GM23338 (cell line): ENCODE measurements around the gene COL4A3. TPM values are rescaled to one million over a fixed set of nuclear protein-coding genes. Genes with fewer than 3 reads are reported as not detected.
A peak's percentile ranks its signal among the peaks of the same experiment; 100 is the strongest.

Experiments
- ATAC-seq: fragments of 200-7000 bp; cut with Tn5 transposase; 3 replicates; pipeline ENCODE4 v1.9.1; 2020
- DNase-seq: peaks from one replicate; pipeline ENCODE4 v3.0.0-alpha.2; 2015; ENCODE audit warnings: low spot score
- H2AFZ ChIP-seq: fragments of 200-600 bp; sonication (generic); 2 replicates; pipeline ENCODE4 v1.8.0; 2016; ENCODE audit warnings: antibody characterized with exemption, mild to moderate bottlenecking, moderate library complexity
- H3F3A ChIP-seq: fragments of 200-600 bp; sonication (generic); replicated peaks from 2 replicates; pipeline ENCODE4 v1.8.0; 2017; ENCODE audit warnings: antibody characterized with exemption, mixed run types, low read depth
- H3K27ac ChIP-seq: fragments of 200-600 bp; sonication (generic); 2 replicates; pipeline ENCODE4 v1.6.1; 2016; ENCODE audit warnings: low read depth
- H3K27me3 ChIP-seq: fragments of 200-600 bp; sonication (generic); 2 replicates; pipeline ENCODE4 v1.8.0; 2016; ENCODE audit warnings: mild to moderate bottlenecking, mixed run types, moderate library complexity; ENCODE audit not compliant: insufficient read depth
- H3K36me3 ChIP-seq: fragments of 200-600 bp; sonication (generic); 2 replicates; pipeline ENCODE4 v1.8.0; 2016; ENCODE audit warnings: mild to moderate bottlenecking; ENCODE audit not compliant: insufficient read depth
- H3K4me1 ChIP-seq: fragments of 200-600 bp; sonication (generic); 2 replicates; pipeline ENCODE4 v1.8.0; 2016; ENCODE audit warnings: mild to moderate bottlenecking, moderate library complexity; ENCODE audit not compliant: insufficient read depth
- H3K4me2 ChIP-seq: fragments of 200-600 bp; sonication (generic); 2 replicates; pipeline ENCODE4 v1.7.1; 2017; ENCODE audit warnings: mixed run types
- H3K4me3 ChIP-seq: fragments of 200-600 bp; sonication (generic); 2 replicates; pipeline ENCODE4 v1.6.1; 2016; ENCODE audit warnings: mixed run types
- H3K79me2 ChIP-seq: fragments of 200-600 bp; sonication (generic); replicated peaks from 2 replicates; pipeline ENCODE4 v1.8.0; 2017; ENCODE audit warnings: mild to moderate bottlenecking; ENCODE audit not compliant: insufficient read depth
- H3K9me2 ChIP-seq: fragments of 200-600 bp; sonication (generic); 2 replicates; pipeline ENCODE4 v1.8.0; 2017; ENCODE audit not compliant: insufficient read depth
- H4K20me1 ChIP-seq: fragments of 200-600 bp; sonication (generic); replicated peaks from 2 replicates; pipeline ENCODE4 v1.8.0; 2017; ENCODE audit warnings: mild to moderate bottlenecking; ENCODE audit not compliant: insufficient read depth
- H3K27ac Mint-ChIP-seq: 2 replicates; pipeline ENCODE4 v1.8.0; 2020; ENCODE audit warnings: inconsistent platforms, mild to moderate bottlenecking, moderate library complexity, mixed read lengths
- H3K27me3 Mint-ChIP-seq: 3 replicates; pipeline ENCODE4 v1.8.0; 2022; ENCODE audit warnings: low read depth, mild to moderate bottlenecking, moderate library complexity, mixed read lengths, inconsistent platforms; ENCODE audit not compliant: insufficient read depth, poor library complexity
- H3K36me3 Mint-ChIP-seq: 3 replicates; pipeline ENCODE4 v1.8.0; 2021; ENCODE audit warnings: low read depth, mild to moderate bottlenecking, inconsistent platforms, moderate library complexity, mixed read lengths
- H3K4me1 Mint-ChIP-seq: 3 replicates; pipeline ENCODE4 v1.8.0; 2020; ENCODE audit warnings: mild to moderate bottlenecking, inconsistent platforms, mixed read lengths
- H3K4me3 Mint-ChIP-seq: 3 replicates; pipeline ENCODE4 v1.8.0; 2021; ENCODE audit warnings: moderate library complexity, mild to moderate bottlenecking, inconsistent platforms, mixed read lengths
- H3K9me3 Mint-ChIP-seq: 3 replicates; pipeline ENCODE4 v1.8.0; 2020; ENCODE audit warnings: moderate library complexity, mild to moderate bottlenecking, inconsistent platforms, mixed read lengths
- EZH2 ChIP-seq: fragments of 200-600 bp; sonication (generic); IDR thresholded peaks from one replicate; pipeline ENCODE4 v1.8.0; 2017; ENCODE audit warnings: antibody characterized with exemption, mild to moderate bottlenecking, low read depth; ENCODE audit not compliant: unreplicated experiment
- NANOG ChIP-seq: IDR thresholded peaks from 2 replicates; pipeline ENCODE4 v1.6.1; 2016; ENCODE audit warnings: antibody characterized with exemption, borderline replicate concordance
- POLR2AphosphoS5 ChIP-seq: IDR thresholded peaks from 2 replicates; pipeline ENCODE4 v1.6.1; 2016; ENCODE audit warnings: antibody characterized with exemption, low read depth
- REST ChIP-seq: IDR thresholded peaks from one replicate; pipeline ENCODE4 v1.6.1; 2018; ENCODE audit warnings: antibody characterized with exemption; ENCODE audit not compliant: unreplicated experiment
- ZNF114 ChIP-seq: fragments of 250-450 bp; sonication (Bioruptor Pico); IDR thresholded peaks from 2 replicates; pipeline ENCODE4 v1.5.0; 2020; ENCODE audit warnings: mild to moderate bottlenecking, moderate library complexity
- ZNF331 ChIP-seq: fragments of 250-450 bp; sonication (Bioruptor Pico); IDR thresholded peaks from 2 replicates; pipeline ENCODE4 v1.5.0; 2020; ENCODE audit warnings: low read depth, mild to moderate bottlenecking, moderate library complexity
- long read RNA-seq: library from polyadenylated mRNA; unstranded; transcript quantifications from one replicate; pipeline ENCODE4 v2.0.0, GENCODE V29; 2020; ENCODE audit not compliant: unreplicated experiment
- polyA plus RNA-seq: library from polyadenylated mRNA; unstranded; fragments of >200 nt; fragmentation: Nextera tagmentation; extraction: Ambion mirVana; gene quantifications from 2 replicates; pipeline ENCODE4 v1.2.1, GENCODE V29; 2016
- total RNA-seq: library from RNA; depleted of rRNA; stranded (reverse); fragments of >200 nt; shearing (Covaris generic); gene quantifications from 2 replicates; pipeline ENCODE4 v1.2.3, GENCODE V29; 2014; rRNA removed
- TF ChIP-seq, protein P1 (sequence below): IDR thresholded peaks from 2 replicates; pipeline ENCODE4 v1.6.1; 2016; ENCODE audit warnings: antibody characterized with exemption
- TF ChIP-seq, protein P2 (sequence below), 2 experiments: fragments of 200-600 bp in 1 of 2; sonication (generic) in 1 of 2; conservative IDR thresholded peaks; 2 replicates each; pipeline versions ENCODE4 v1.5.1 to v1.6.1; 2016 to 2017; ENCODE audit warnings: antibody characterized with exemption in 2 of 2, low read depth in 2 of 2, mild to moderate bottlenecking in 2 of 2, moderate library complexity in 1 of 2

Gene COL4A3
- 1.2 and 3.5 TPM in 2 replicates for total RNA-seq
- polyA plus RNA-seq, result 1.1 and 1.3 TPM in 2 replicates
- long read RNA-seq, result 0 reads

- peaks cover 15% of the 10 kb centered on the region for H3K4me1 Mint-ChIP-seq
- H3F3A ChIP-seq, result no peaks in the 10 kb centered on the region
- peaks cover 17% of the 10 kb centered on the region for H3K4me1 ChIP-seq
- H4K20me1 ChIP-seq, result no peaks in the 10 kb centered on the region
- no peak for TF ChIP-seq ZNF114 (CRISPR knock-in tag)
- no peak for TF ChIP-seq EZH2
- no peaks in the 10 kb centered on the region for H3K9me3 Mint-ChIP-seq
- DNase-seq, result peak; percentile 76
- H3K27ac Mint-ChIP-seq, result no peak within 1 kb of the TSS
- H3K4me3 ChIP-seq, result peak within 1 kb of the TSS; percentile 78
- no peaks in the 10 kb centered on the region; the same call in 1 of the 2 replicates for H3K36me3 ChIP-seq
- no peaks in the 10 kb centered on the region for H3K79me2 ChIP-seq
- peak within 1 kb of the TSS; percentile 80 for H3K4me3 Mint-ChIP-seq
- peaks cover 23% of the 10 kb centered on the region for H3K27me3 Mint-ChIP-seq
- H2AFZ ChIP-seq, result peak within 1 kb of the TSS; percentile 92
- no peaks in the 10 kb centered on the region for H3K36me3 Mint-ChIP-seq
- peak; percentile 88 for ATAC-seq
- H3K4me2 ChIP-seq, result peak within 1 kb of the TSS; percentile 90
- H3K27ac ChIP-seq, result no peak within 1 kb of the TSS
- no peaks in the 10 kb centered on the region for H3K9me2 ChIP-seq
- peaks cover 29% of the 10 kb centered on the region for H3K27me3 ChIP-seq
Observed at GRCh38 chr2:227163998-227164762, at the start of gene COL4A3, which contains the start of gene COL4A4. COL4A3 (plus strand) TSS chr2:227164624; CDS start chr2:227164727, 103 bp downstream. COL4A4 (minus strand) TSS chr2:227164205; CDS start chr2:227147483, 16,722 bp downstream.

DNA sequence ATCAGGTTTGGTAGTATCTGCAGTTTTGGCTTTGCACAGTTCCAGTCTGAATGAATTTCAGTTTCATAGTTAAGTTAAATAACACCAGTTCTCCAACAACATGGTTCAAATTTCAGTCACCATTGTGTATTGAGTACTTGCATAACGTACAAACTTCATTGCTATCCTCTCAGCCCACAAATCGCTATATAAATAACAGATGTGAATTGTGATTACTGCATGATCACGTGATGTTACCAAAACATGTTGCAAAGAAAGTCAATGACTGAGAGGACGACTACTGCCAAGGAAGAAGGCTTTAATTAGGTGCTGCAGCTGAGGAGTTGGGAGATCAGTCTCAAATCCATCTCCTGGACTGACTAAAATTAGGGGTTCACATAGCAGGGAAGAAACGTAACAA lies 48.7 kb upstream of the COL4A3 start:
- H2AFZ ChIP-seq, result no peak overlapping the region
- Mint-ChIP-seq H3K4me3 (no peak overlapping the region), H3K9me3 (no peaks in the 10 kb centered on the region), H3K4me1 (no peaks in the 10 kb centered on the region), H3K27ac (no peak overlapping the region), H3K27me3 (peaks cover 2% of the 10 kb centered on the region), H3K36me3 (no peaks in the 10 kb centered on the region)
- no peak overlapping the region for H3K27ac ChIP-seq
- no peak for DNase-seq
- H3K27me3 ChIP-seq, result no peaks in the 10 kb centered on the region
- no peak overlapping the region for H3K4me2 ChIP-seq
- no peak for ATAC-seq
- no peaks in the 10 kb centered on the region for H4K20me1 ChIP-seq
- no peaks in the 10 kb centered on the region for H3K9me2 ChIP-seq
- H3K4me3 ChIP-seq, result no peak overlapping the region
- no peaks in the 10 kb centered on the region for H3K79me2 ChIP-seq
- no peaks in the 10 kb centered on the region for H3K36me3 ChIP-seq
- H3K4me1 ChIP-seq, result no peaks in the 10 kb centered on the region
- H3F3A ChIP-seq, result no peaks in the 10 kb centered on the region
- TF ChIP-seq, protein P1, sequence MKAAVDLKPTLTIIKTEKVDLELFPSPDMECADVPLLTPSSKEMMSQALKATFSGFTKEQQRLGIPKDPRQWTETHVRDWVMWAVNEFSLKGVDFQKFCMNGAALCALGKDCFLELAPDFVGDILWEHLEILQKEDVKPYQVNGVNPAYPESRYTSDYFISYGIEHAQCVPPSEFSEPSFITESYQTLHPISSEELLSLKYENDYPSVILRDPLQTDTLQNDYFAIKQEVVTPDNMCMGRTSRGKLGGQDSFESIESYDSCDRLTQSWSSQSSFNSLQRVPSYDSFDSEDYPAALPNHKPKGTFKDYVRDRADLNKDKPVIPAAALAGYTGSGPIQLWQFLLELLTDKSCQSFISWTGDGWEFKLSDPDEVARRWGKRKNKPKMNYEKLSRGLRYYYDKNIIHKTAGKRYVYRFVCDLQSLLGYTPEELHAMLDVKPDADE, result no peak
- TF ChIP-seq NANOG (no peak), ZNF331 (CRISPR knock-in tag) (no peak), REST (no peak), POLR2AphosphoS5 (no peak), ZNF114 (CRISPR knock-in tag) (no peak), EZH2 (no peak)
- TF ChIP-seq, protein P2, sequence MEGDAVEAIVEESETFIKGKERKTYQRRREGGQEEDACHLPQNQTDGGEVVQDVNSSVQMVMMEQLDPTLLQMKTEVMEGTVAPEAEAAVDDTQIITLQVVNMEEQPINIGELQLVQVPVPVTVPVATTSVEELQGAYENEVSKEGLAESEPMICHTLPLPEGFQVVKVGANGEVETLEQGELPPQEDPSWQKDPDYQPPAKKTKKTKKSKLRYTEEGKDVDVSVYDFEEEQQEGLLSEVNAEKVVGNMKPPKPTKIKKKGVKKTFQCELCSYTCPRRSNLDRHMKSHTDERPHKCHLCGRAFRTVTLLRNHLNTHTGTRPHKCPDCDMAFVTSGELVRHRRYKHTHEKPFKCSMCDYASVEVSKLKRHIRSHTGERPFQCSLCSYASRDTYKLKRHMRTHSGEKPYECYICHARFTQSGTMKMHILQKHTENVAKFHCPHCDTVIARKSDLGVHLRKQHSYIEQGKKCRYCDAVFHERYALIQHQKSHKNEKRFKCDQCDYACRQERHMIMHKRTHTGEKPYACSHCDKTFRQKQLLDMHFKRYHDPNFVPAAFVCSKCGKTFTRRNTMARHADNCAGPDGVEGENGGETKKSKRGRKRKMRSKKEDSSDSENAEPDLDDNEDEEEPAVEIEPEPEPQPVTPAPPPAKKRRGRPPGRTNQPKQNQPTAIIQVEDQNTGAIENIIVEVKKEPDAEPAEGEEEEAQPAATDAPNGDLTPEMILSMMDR (conservative IDR thresholded peaks at IDR 0.05; ENCODE audit: low read depth in 2 of 2), result no peak
